H1 (cell line): Measurements from ENCODE around the gene MPZ. TPM values are rescaled to one million over a fixed set of nuclear protein-coding genes. Genes with fewer than 3 reads are reported as not detected.

Experiments used
- polyA plus RNA-seq, 7 experiments: library from polyadenylated mRNA; depleted of rRNA in 3 of 7; stranded (reverse) in 5 of 7; unstranded in 2 of 7; fragments of >200 nt in 5 of 7; fragments of 200-250 nt in 2 of 7; gene quantifications; 1 replicate in 5 of 7; 2 replicates in 1 of 7; 4 replicates in 1 of 7; pipeline versions ENCODE4 v1.2.1 to v1.2.3, GENCODE V29; 2011 to 2013; ENCODE audit warnings: missing spikeins in 2 of 7, mixed read lengths in 2 of 7
- total RNA-seq: library from RNA; stranded (reverse); fragmentation: NEBNext Ultra II Directional; extraction: Animal tissue kit (Norgen Biotek cat#: 25700); gene quantifications from 2 replicates; pipeline ENCODE4 v1.2.1, GENCODE V29; 2021

MPZ gene
- total and polyA plus RNA-seq, 2 of the 8 experiments (the other 6 are each of a cell fraction or from before 2014, with no cell fraction given) = 4.1 to 5.1 TPM

Other genes with a start within 250 kb of the MPZ start
- gene ARHGAP30, start 240.1 kb downstream of the MPZ start, total RNA-seq = 0.39 and 0.40 TPM in 2 replicates
- 0.27 and 0.50 TPM in 2 replicates for gene ARHGAP30, start 240.1 kb downstream of the MPZ start, polyA plus RNA-seq (2011; rRNA removed)
- 0.19 and 0.29 TPM in 2 replicates for gene NECTIN4, start 220.4 kb downstream of the MPZ start, total RNA-seq
- gene NECTIN4, start 220.4 kb downstream of the MPZ start, polyA plus RNA-seq (2011; rRNA removed) = 0.71 and 0.86 TPM in 2 replicates
- gene KLHDC9, start 211.6 kb downstream of the MPZ start, total RNA-seq = 4.0 and 6.5 TPM in 2 replicates
- gene KLHDC9, start 211.6 kb downstream of the MPZ start, polyA plus RNA-seq (2011; rRNA removed) = 15.6 and 18.0 TPM in 2 replicates
- gene PFDN2, start 191.9 kb downstream of the MPZ start, total RNA-seq = 71.2 and 74.7 TPM in 2 replicates
- 66.2 and 69.6 TPM in 2 replicates for gene PFDN2, start 191.9 kb downstream of the MPZ start, polyA plus RNA-seq (2011; rRNA removed)
- 40.4 and 40.6 TPM in 2 replicates for gene NIT1, start 191.9 kb downstream of the MPZ start, total RNA-seq
- gene NIT1, start 191.9 kb downstream of the MPZ start, polyA plus RNA-seq (2011; rRNA removed) = 33.0 and 46.3 TPM in 2 replicates
- gene DEDD, start 177.3 kb downstream of the MPZ start, total RNA-seq = 42.0 and 42.6 TPM in 2 replicates
- gene DEDD, start 177.3 kb downstream of the MPZ start, polyA plus RNA-seq (2011; rRNA removed) = 55.9 and 61.7 TPM in 2 replicates
- gene UFC1, start 156.0 kb downstream of the MPZ start, total RNA-seq = 67.8 and 71.0 TPM in 2 replicates
- 60.2 and 102 TPM in 2 replicates for gene UFC1, start 156.0 kb downstream of the MPZ start, polyA plus RNA-seq (2011; rRNA removed)
- 23.9 and 28.2 TPM in 2 replicates for gene USP21, start 150.5 kb downstream of the MPZ start, total RNA-seq
- gene USP21, start 150.5 kb downstream of the MPZ start, polyA plus RNA-seq (2011; rRNA removed) = 36.3 and 53.5 TPM in 2 replicates
- gene PPOX, start 143.5 kb downstream of the MPZ start, total RNA-seq = 32.1 and 40.4 TPM in 2 replicates
- gene PPOX, start 143.5 kb downstream of the MPZ start, polyA plus RNA-seq (2011; rRNA removed) = 37.7 and 39.4 TPM in 2 replicates
- gene B4GALT3, start 132.5 kb downstream of the MPZ start, total RNA-seq = 42.3 and 45.5 TPM in 2 replicates
- 43.0 and 61.2 TPM in 2 replicates for gene B4GALT3, start 132.5 kb downstream of the MPZ start, polyA plus RNA-seq (2011; rRNA removed)
- 7.2 and 12.4 TPM in 2 replicates for gene ADAMTS4, start 110.9 kb downstream of the MPZ start, total RNA-seq
- 4.6 and 6.4 TPM in 2 replicates for gene ADAMTS4, start 110.9 kb downstream of the MPZ start, polyA plus RNA-seq (2011; rRNA removed)
- 88.7 and 95.1 TPM in 2 replicates for gene NDUFS2, start 107.6 kb downstream of the MPZ start, total RNA-seq
- gene NDUFS2, start 107.6 kb downstream of the MPZ start, polyA plus RNA-seq (2011; rRNA removed) = 100 and 113 TPM in 2 replicates
- 0.86 TPM in 1 of 2 replicates, not detected in the other for gene FCER1G, start 94.7 kb downstream of the MPZ start, total RNA-seq
- 0.85 and 1.6 TPM in 2 replicates for gene FCER1G, start 94.7 kb downstream of the MPZ start, polyA plus RNA-seq (2011; rRNA removed)
- gene APOA2, start 86.3 kb downstream of the MPZ start, total RNA-seq = not detected in 2 replicates
- 0.41 TPM in 1 of 2 replicates, not detected in the other for gene APOA2, start 86.3 kb downstream of the MPZ start, polyA plus RNA-seq (2011; rRNA removed)
- 13.8 and 15.0 TPM in 2 replicates for gene TOMM40L, start 83.9 kb downstream of the MPZ start, total RNA-seq
- gene TOMM40L, start 83.9 kb downstream of the MPZ start, polyA plus RNA-seq (2011; rRNA removed) = 11.4 and 14.2 TPM in 2 replicates
- gene NR1I3, start 71.8 kb downstream of the MPZ start, total RNA-seq = not detected in 2 replicates
- not detected in 2 replicates for gene NR1I3, start 71.8 kb downstream of the MPZ start, polyA plus RNA-seq (2011; rRNA removed)
- gene PCP4L1, start 51.2 kb downstream of the MPZ start, total RNA-seq = 1.0 and 1.9 TPM in 2 replicates
- 0.41 and 0.55 TPM in 2 replicates for gene PCP4L1, start 51.2 kb downstream of the MPZ start, polyA plus RNA-seq (2011; rRNA removed)
- 216 and 224 TPM in 2 replicates for gene SDHC, start 4.4 kb upstream of the MPZ start, total RNA-seq
- gene SDHC, start 4.4 kb upstream of the MPZ start, polyA plus RNA-seq (2011; rRNA removed) = 251 and 305 TPM in 2 replicates
- not detected in 2 replicates for gene CFAP126, start 57.9 kb upstream of the MPZ start, total RNA-seq
- not detected in 2 replicates for gene CFAP126, start 57.9 kb upstream of the MPZ start, polyA plus RNA-seq (2011; rRNA removed)
- 0.55 and 0.71 TPM in 2 replicates for gene FCGR2A, start 195.5 kb upstream of the MPZ start, total RNA-seq
- gene FCGR2A, start 195.5 kb upstream of the MPZ start, polyA plus RNA-seq (2011; rRNA removed) = 0.28 and 0.86 TPM in 2 replicates
- gene HSPA6, start 214.6 kb upstream of the MPZ start, total RNA-seq = 0.15 and 0.17 TPM in 2 replicates
- gene HSPA6, start 214.6 kb upstream of the MPZ start, polyA plus RNA-seq (2011; rRNA removed) = 0.05 and 0.06 TPM in 2 replicates
- not detected in 2 replicates for gene FCGR3A, start 239.8 kb upstream of the MPZ start, total RNA-seq
- gene FCGR3A, start 239.8 kb upstream of the MPZ start, polyA plus RNA-seq (2011; rRNA removed) = not detected in 2 replicates